HG02678 (cell line): ENCODE results near the gene CES5A.
"Not testable (repeated sequence)": the region's sequence is repeated elsewhere in the genome, so short reads cannot be mapped to it uniquely, and the experiment has no call there.

Experiments used
- ATAC-seq: cut with Tn5 transposase; IDR thresholded peaks from one replicate; pipeline ENCODE4 v1.9.1; 2021; ENCODE audit warnings: mild to moderate bottlenecking, moderate library complexity; ENCODE audit not compliant: unreplicated experiment

Gene CES5A

GRCh38 chr16:55888546-55888945, 13.4 kb upstream of the CES5A start:
- no peak for ATAC-seq

GRCh38 chr16:55876854-55877253, 1.7 kb upstream of the CES5A start:
- no peak for ATAC-seq

GRCh38 chr16:55873122-55873521, 2.1 kb downstream of the CES5A start:
- no peak for ATAC-seq

GRCh38 chr16:55872130-55872529, 3.0 kb downstream of the CES5A start:
- no peak for ATAC-seq

GRCh38 chr16:55871411-55872038, 3.6 kb downstream of the CES5A start:
- ATAC-seq = no peak

- ATAC-seq = no peak
Observed at GRCh38 chr16:55868980-55869379, 6.2 kb downstream of the CES5A start.

GRCh38 chr16:55868137-55868536, 7.0 kb downstream of the CES5A start:
- ATAC-seq = no peak

- no peak for ATAC-seq
Observed at GRCh38 chr16:55861288-55861687, 13.9 kb downstream of the CES5A start.

GRCh38 chr16:55857650-55858049, 17.5 kb downstream of the CES5A start:
- not testable (repeated sequence) for ATAC-seq

- no peak for ATAC-seq
Observed at GRCh38 chr16:55856950-55857349, 18.2 kb downstream of the CES5A start.

GRCh38 chr16:55853114-55853513, 22.1 kb downstream of the CES5A start:
- ATAC-seq = no peak

- ATAC-seq = no peak
Observed at GRCh38 chr16:55849536-55849935, 25.6 kb downstream of the CES5A start.

- ATAC-seq = no peak
Observed at GRCh38 chr16:55846598-55847346, 28.4 kb downstream of the CES5A start.

GRCh38 chr16:55843105-55843395, 32.1 kb downstream of the CES5A start:
- ATAC-seq = no peak

- no peak for ATAC-seq
Observed at GRCh38 chr16:55842369-55843104, 32.6 kb downstream of the CES5A start.

- no peak for ATAC-seq
Observed at GRCh38 chr16:55839115-55839514, 36.1 kb downstream of the CES5A start.

GRCh38 chr16:55836158-55836611, 39.0 kb downstream of the CES5A start:
- no peak for ATAC-seq

- ATAC-seq = no peak
Observed at GRCh38 chr16:55835581-55835980, 39.6 kb downstream of the CES5A start.

- not testable (repeated sequence) for ATAC-seq
Observed at GRCh38 chr16:55835173-55835572, 40.0 kb downstream of the CES5A start.

GRCh38 chr16:55834049-55834448, 41.1 kb downstream of the CES5A start:
- no peak for ATAC-seq

GRCh38 chr16:55832773-55833691, 42.1 kb downstream of the CES5A start, which contains the start of gene CES1:
CES1 (minus strand) TSS chr16:55833096; CDS start chr16:55833055, 41 bp downstream.
- ATAC-seq = no peak
